Transverse colon (tissue), 4 donors: ENCODE measurements around the gene MED27. TPM values are rescaled to one million over a fixed set of nuclear protein-coding genes. Genes with fewer than 3 reads are reported as not detected.

Experiments used
- DNase-seq: peaks from one replicate; pipeline ENCODE4 v3.0.0-alpha.2; 2019
- H3K27ac ChIP-seq, 4 donors: fragments of 200-600 bp; sonication (generic); 2 replicates each; pipeline ENCODE4 v1.5.1; 2016 to 2018; ENCODE audit warnings: inconsistent platforms in 4 of 4
- H3K27me3 ChIP-seq: fragments of 200-600 bp; sonication (generic); 2 replicates; pipeline ENCODE4 v1.5.1; 2017; ENCODE audit warnings: inconsistent platforms
- H3K36me3 ChIP-seq, 4 donors: fragments of 200-600 bp; sonication (generic); 2 replicates each; pipeline ENCODE4 v1.5.1; 2017 to 2019; ENCODE audit warnings: inconsistent platforms in 4 of 4
- H3K4me1 ChIP-seq, 4 donors: fragments of 200-600 bp; sonication (generic); 2 replicates each; pipeline ENCODE4 v1.5.1; 2017 to 2020; ENCODE audit warnings: inconsistent platforms in 4 of 4
- H3K4me3 ChIP-seq, 4 donors: fragments of 200-600 bp; sonication (generic); 1 replicate in 1 of 4; 2 replicates in 3 of 4; pipeline versions ENCODE4 v1.5.1 to v1.6.1; 2017 to 2019; ENCODE audit warnings: inconsistent platforms in 4 of 4
- H3K9me3 ChIP-seq, 2 donors: fragments of 200-600 bp; sonication (generic); 2 replicates each; pipeline ENCODE4 v1.5.1; 2017 to 2019; ENCODE audit warnings: inconsistent platforms in 2 of 2
- CTCF ChIP-seq, 5 experiments: fragments of 200-600 bp in 3 of 5; fragments of 450-650 bp in 2 of 5; sonication (generic) in 3 of 5; IDR thresholded peaks; 1 replicate in 2 of 5; 2 replicates in 3 of 5; pipeline ENCODE4 v1.5.1; 2016 to 2017; ENCODE audit warnings: antibody characterized with exemption in 5 of 5, inconsistent platforms in 3 of 5, mild to moderate bottlenecking in 2 of 5, moderate library complexity in 1 of 5
- EP300 ChIP-seq: sonication (generic); formaldehyde crosslinking; IDR thresholded peaks from one replicate; pipeline ENCODE4 v1.6.1; 2017; ENCODE audit warnings: antibody characterized with exemption, low read depth
- POLR2A ChIP-seq: fragments of 450-650 bp; IDR thresholded peaks from one replicate; pipeline ENCODE4 v1.6.1; 2016; ENCODE audit warnings: antibody characterized with exemption, mild to moderate bottlenecking, moderate library complexity
- POLR2AphosphoS5 ChIP-seq, 3 donors: sonication (generic); formaldehyde crosslinking; IDR thresholded peaks; one replicate each; pipeline ENCODE4 v1.6.1; 2016; ENCODE audit warnings: antibody characterized with exemption in 3 of 3
- WGBS, 2 donors: methylation state at CpG; one replicate each; pipeline ENCODE4 v1.1.5; 2018; ENCODE audit warnings: low coverage in 1 of 2; 5-methylcytosine and 5-hydroxymethylcytosine counted together
- in situ Hi-C, 4 donors: fragments of 200-750 bp; cut with MboI; loops; one replicate each; pipeline versions ENCODE4 v1.15.0 to v1.15.1; 2017; ENCODE audit warnings: low sequenced_read_pairs in 3 of 4, low pct_ligation_motif_present in 1 of 4, low pct_unique_long_range_greater_than_20kb in 1 of 4
- intact Hi-C: fragments of 100-400 bp; cut with DNase I; formaldehyde crosslinking; loops from one replicate; pipeline ENCODE4 v1.15.1; 2023; ENCODE audit warnings: low total_unique reads
- total RNA-seq, 4 donors: library from RNA; depleted of rRNA; stranded (reverse); fragments of >200 nt; gene quantifications; one replicate each; pipeline ENCODE4 v1.1.0, GENCODE V29; 2016

MED27 gene
- total RNA-seq, 4 donors from 2014 or later = 2.6 to 12.6 (median 7.1) TPM

- Histone ChIP-seq H3K36me3 (no peaks in the 10 kb centered on the region), H3K4me3 (no peak overlapping the region), H3K4me1 (no peaks in the 10 kb centered on the region), H3K27me3 (peaks cover 25% of the 10 kb centered on the region), H3K27ac (no peak overlapping the region), H3K9me3 (no peaks in the 10 kb centered on the region)
- TF ChIP-seq EP300 (no peak), POLR2A (no peak), POLR2AphosphoS5 (IDR thresholded peaks at IDR 0.05) (no peak), CTCF (IDR thresholded peaks at IDR 0.05) (no peak)
- DNase-seq = no peak
- WGBS, 2 donors = 66 to 83% methylated on average over 9 to 32 of the region's 35 CpGs
- in situ Hi-C loops (no loop called here), intact Hi-C loops (no loop called here)
These were observed 255.9 kb downstream of the MED27 start for GRCh38 chr9:131823701-131824146.

- no peaks in the 10 kb centered on the region for H3K36me3 ChIP-seq
- in situ Hi-C loops (no loop called here), intact Hi-C loops (no loop called here)
- DNase-seq = no peak
- H3K4me1 ChIP-seq = no peaks in the 10 kb centered on the region
- peaks cover 44% of the 10 kb centered on the region for H3K27me3 ChIP-seq
- no peak overlapping the region for H3K4me3 ChIP-seq
- TF ChIP-seq CTCF (IDR thresholded peaks at IDR 0.05) (no peak), POLR2AphosphoS5 (IDR thresholded peaks at IDR 0.05) (no peak), POLR2A (no peak), EP300 (no peak)
- 50 to 75% methylated on average over 2 to 7 of the region's 7 CpGs for WGBS, 2 donors
- no peak overlapping the region for H3K27ac ChIP-seq
- no peaks in the 10 kb centered on the region for H3K9me3 ChIP-seq
These were observed 261.6 kb downstream of the MED27 start for GRCh38 chr9:131818089-131818488.

- intact Hi-C loops (no loop called here), in situ Hi-C loops (no loop called here)
- Histone ChIP-seq H3K4me1 (no peaks in the 10 kb centered on the region), H3K27ac (no peak overlapping the region), H3K27me3 (peaks cover 49% of the 10 kb centered on the region), H3K36me3 (no peaks in the 10 kb centered on the region), H3K9me3 (no peaks in the 10 kb centered on the region), H3K4me3 (no peak overlapping the region)
- no peak for DNase-seq
- TF ChIP-seq POLR2AphosphoS5 (IDR thresholded peaks at IDR 0.05) = no peak
- no peak for TF ChIP-seq CTCF (IDR thresholded peaks at IDR 0.05)
- TF ChIP-seq POLR2A = no peak
- TF ChIP-seq EP300 = no peak
- 30 to 31% methylated on average over 6 to 9 of the region's 9 CpGs for WGBS, 2 donors
These were observed 262.0 kb downstream of the MED27 start for GRCh38 chr9:131817627-131818026.

- DNase-seq = no peak
- no peak overlapping the region for H3K27ac ChIP-seq
- no peaks in the 10 kb centered on the region for H3K9me3 ChIP-seq
- H3K4me3 ChIP-seq = no peak overlapping the region
- intact Hi-C loops (no loop called here), in situ Hi-C loops (no loop called here)
- no peaks in the 10 kb centered on the region for H3K36me3 ChIP-seq
- no peak for TF ChIP-seq POLR2A
- no peaks in the 10 kb centered on the region for H3K4me1 ChIP-seq
- peaks cover 54% of the 10 kb centered on the region for H3K27me3 ChIP-seq
- WGBS, 2 donors = 75 to 89% methylated on average over 3 to 4 of the region's 4 CpGs
These were observed 262.6 kb downstream of the MED27 start for GRCh38 chr9:131817073-131817472.
